ENCODE data around the gene TNXB.
"Not testable (repeated sequence)": the region's sequence is repeated elsewhere in the genome, so short reads cannot be mapped to it uniquely, and the experiment has no call there.

Gene TNXB

DNA sequence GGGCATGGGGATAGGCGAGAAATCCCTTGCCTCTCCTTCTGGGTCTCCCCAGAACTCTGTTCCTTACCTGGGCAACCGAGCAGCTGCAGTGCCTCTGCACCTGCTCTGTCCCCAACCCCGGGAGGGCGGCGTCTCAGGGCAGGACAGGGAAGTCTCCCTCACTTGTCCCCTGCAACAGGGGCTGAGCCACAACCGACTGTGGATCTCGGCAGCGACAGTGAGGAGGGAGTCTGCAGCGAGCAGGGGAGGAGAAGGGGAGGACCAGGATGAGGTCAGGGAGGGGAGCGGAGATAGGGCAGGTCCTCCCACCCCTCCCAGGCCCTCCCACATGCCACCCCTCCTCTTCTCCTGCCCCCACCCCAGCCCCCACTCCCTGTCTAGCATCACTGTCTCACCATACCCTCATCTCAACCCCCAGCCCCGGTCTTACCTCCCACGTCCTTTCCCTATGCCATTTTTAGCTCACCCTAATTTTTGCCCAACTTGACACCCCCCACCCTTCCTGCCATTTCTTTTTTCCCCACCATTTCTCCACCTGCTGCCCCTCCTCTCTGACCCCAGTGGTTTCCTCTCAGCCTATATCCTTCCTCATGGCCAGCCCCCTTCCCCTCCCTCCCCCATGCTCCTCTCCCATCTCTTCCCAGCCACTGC, at the start of gene TNXB:
TSS of gene TNXB (minus strand) at position 225 of the 651 bp plus-strand sequence. CDS start 11,140 bp downstream, outside the sequence.
- DNase-seq (ENCODE audit: low spot score) = no peak

- DNase-seq (ENCODE audit: low spot score) = no peak
These were observed 48.9 kb upstream of the TNXB start for GRCh38 chr6:32158052-32158451.

DNA sequence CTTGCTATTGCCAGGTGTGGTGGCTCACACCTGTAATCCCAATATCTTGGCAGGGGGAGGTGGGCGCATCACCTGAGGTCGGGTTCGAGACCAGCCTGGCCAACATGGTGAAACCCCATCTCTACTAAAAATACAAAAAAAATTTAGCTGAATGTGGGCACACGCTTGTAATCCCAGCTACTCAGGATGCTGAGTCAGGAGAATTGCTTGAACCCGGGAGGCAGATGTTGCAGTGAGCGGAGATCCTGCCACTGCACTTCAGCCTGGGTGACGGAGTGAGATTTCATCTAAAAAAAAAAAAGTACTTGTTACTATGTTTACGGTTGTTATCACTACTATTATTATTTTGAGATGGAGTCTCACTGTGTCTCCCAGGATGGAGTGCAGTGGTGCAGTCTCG, 47.8 kb upstream of the TNXB start:
- no peak for DNase-seq (ENCODE audit: low spot score)

DNA sequence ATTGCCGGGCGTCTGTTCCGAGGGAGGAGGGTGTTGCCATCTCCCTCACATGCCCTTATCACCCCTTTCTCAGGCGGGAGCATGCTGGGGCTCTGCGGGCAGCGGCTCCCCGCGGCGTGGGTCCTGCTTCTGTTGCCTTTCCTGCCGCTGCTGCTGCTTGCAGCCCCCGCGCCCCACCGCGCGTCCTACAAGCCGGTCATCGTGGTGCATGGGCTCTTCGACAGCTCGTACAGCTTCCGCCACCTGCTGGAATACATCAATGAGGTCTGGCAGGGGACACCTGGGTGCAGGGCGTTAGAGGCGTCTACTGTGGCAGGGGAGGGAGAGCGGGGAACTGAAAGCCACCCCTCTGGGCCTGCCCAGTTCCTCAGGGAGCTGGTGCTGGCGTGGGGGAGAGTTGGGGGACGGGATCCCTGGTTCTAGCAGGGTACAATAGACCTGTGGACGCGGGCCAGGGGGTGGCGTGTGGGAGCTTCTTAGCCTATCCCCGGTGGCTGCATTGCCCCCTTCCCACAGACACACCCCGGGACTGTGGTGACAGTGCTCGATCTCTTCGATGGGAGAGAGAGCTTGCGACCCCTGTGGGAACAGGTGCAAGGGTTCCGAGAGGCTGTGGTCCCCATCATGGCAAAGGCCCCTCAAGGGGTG, 45.5 kb upstream of the TNXB start:
- peak; percentile 75 for DNase-seq (ENCODE audit: low spot score)

GRCh38 chr6:32153564-32154513, 44.7 kb upstream of the TNXB start, which contains the start of gene PPT2:
TSS of gene PPT2 (plus strand) at chr6:32154141. CDS start at chr6:32154595, 454 bp downstream.
- DNase-seq (ENCODE audit: low spot score) = peak; percentile 89

DNA sequence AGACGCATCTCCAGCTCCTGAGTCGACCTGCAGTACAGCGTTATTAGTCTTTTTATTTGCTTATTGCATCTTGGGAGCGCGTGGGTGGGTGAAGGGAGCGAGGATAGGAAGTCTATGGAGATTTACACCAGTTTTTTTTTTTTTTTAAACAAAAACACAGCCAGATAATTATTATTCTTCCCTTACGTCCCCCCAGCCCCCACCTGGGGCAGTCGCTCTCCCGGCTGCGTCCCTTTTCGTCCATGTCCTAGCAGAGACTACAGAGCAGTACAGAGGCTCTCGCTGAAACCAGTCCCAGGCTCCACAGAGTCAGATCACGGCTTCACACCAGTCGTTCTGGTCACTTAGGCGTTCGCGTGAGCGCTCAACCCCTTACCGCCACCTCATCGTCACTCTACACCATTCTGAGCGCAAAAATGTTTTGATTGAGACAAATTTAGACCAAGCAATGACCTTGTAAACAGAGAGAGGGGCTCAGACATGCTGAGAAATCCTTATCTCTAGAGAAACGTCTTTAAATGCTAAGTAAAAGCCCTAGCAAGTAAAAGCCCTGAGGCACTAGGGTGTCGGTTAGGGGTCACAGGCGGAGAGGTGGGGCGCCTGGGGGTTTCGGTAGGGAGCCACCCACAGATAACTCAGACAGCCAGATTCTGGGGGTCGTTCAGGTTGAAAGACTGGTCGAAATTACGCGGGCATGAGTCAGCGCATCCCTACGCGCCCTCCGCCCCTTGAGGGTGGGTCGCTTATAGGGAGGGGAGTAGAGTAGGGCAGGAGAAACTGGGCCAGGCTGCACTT, 43.8 kb upstream of the TNXB start:
- DNase-seq (ENCODE audit: low spot score) = no peak

- DNase-seq (ENCODE audit: low spot score) = peak; percentile 44
These were observed 43.0 kb upstream of the TNXB start, which contains the start of gene PRRT1 for GRCh38 chr6:32151863-32152768. TSS of gene PRRT1 (minus strand) at chr6:32151939. CDS start at chr6:32151827, 112 bp downstream.

DNA sequence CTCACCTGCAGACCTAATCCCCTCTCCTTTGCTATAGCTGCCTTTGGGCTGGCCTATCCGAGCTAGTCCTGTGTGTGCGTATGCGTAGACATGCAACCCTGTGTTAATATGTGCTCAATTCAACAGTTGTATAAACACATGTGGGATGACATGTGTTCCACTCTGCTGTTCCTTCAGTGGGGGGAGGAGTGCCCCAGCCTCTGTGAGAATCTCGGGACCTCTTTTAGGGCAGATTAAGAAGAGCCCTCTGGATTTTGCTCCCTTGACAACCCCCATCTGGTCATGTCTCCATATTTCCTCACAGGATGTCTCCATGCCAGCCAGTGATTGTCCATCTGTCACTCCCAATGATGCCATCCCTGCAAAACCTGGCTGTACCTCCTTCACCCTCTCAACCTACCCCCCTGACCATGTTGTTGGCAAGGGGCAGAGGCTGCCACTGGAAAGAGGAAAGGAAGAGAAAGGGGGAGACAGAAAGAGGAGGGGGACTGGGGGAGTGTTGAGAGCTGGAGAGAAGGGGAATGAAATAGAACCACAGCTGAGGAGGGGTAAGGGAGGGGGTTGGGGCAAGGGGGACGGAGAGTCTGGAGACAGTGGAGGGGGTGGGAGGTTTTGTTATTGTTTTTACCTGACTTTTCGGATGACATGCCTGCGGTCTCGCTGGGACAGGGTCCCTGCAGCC, 42.2 kb upstream of the TNXB start:
- DNase-seq (ENCODE audit: low spot score) = no peak

DNA sequence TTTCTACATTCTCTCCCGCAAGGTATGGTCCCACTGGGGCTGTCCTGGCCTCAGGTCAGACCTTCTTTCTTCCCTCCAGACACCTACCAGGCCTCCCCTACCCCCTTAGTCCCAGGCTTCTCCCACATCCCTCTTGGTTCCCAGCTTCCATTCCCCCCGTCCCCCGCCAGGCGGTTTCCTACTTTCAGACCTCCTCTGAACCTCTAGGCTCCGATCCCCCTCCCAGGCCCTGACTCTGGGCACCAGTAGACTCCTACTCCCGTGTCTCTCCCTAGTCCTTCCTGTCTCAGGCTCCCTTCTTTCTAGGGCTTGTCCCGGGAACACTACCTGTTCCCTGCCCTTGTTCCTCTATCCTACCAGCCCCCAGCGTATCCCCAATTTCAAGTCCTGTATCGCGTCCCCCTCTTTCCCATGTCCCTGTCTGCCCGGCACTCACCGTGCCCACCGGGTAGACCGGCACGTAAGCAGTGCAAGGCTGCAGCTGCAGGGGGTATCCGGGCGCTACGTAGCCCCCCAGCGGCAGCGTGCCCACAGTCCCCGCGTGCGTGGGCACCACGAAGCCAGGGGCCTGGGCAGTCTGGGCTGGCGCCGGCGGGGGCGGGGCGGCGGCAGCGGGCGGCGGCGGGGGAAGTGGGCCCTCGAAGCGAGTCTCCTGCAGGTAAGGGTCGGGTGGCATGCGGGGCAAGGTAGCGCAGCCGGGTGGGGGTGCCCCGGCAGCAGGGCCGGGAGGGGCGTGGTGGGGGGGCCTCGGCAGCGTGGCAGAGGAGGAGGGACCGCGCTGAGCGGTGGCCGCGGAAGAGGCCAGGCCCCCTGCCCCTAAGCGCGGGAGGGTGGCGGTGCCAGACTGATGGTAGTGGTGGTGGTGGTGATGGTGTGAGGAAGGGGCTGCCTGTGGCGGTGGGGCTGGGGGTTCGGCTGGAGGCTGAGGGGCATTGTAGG, 41.1 kb upstream of the TNXB start:
- no peak for DNase-seq (ENCODE audit: low spot score)

DNA sequence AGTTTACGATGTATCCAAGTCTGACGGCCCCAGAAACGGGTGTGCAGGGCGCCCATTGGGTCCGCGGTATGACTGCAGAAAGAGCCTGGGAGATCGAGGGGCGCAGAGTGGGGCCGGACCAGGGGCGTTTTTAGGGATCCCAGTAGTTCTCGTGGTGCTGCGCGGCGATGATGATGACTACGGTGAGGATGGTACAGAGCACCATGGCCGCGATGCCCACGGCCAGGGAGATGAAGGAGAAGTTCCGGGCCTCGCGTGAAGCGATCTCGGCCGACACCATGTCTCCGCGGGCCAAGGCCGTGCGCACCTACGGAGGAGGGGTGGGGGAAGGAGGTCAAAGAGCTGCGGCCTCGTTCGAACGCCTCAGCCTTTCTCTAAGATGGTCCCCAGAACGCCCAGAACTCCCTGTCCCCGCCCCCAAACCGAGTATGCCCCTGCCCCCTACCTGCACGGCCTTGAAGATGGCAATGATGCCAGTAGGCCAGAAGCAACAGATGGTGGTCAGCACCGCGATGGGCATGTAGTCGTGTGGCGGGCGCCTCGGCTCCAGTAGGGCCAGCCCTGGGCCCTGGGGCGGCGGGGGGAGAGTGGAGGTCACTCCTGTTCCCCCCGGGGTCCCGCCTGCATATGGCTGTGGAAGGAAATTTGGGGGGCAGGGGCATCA, 40.1 kb upstream of the TNXB start:
- DNase-seq (ENCODE audit: low spot score) = no peak

- no peak for DNase-seq (ENCODE audit: low spot score)
These were observed 39.4 kb upstream of the TNXB start for GRCh38 chr6:32148289-32149091.

DNA sequence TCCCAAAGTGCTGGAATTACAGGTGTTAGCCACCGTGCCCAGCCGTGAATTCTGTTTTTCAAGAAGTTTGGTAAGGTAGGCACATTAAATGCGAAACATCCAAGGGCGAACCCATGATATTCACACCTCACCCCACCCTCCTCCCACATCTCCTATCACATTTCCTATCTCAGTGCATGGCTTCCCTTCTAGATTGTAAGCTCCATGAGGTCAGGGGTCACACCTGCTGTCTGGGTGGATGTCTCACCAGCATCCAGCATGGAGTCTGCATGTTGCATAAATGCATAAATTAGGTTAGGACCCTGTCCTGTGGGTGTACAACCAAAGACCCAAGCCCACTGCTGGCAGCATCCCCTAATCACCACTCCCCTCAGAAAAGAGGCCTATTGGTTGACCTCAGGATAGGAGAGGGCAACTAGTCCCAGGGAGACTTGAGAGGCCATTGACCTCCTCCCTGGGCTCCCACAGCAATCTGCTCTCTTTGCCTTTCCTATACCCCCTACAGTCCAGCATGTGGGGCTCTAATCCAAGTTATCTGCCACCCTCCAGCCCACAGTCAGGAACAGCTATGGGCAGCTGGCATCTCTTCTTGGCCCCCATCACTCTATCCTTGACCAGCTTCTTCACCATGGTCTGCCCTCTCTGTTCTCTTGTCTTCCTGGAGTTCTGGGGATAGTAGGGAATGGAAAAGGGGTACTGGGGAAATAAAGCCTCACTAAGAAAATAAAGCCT, 38.4 kb upstream of the TNXB start:
- no peak for DNase-seq (ENCODE audit: low spot score)

- no peak for DNase-seq (ENCODE audit: low spot score)
These were observed 37.5 kb upstream of the TNXB start for GRCh38 chr6:32146687-32147086.

DNA sequence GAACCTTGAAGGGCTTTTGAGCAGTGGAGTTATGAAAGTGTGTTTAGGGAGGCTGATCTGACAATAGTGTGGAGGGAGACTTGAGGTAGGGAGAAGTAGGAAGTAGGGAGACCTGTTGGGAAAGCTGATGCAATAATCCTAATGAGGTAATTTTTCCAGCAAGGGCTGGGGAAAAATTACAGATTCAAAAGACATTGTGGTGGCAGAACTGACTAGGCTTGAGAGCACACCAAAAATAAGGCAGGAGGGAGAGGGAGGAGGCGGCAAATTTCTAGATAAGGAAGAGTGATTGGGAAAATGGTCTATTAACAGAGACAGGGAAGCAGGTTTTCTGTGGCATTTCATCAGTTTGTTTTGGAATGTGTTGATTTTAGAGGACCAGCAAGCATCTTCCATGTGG, 37.1 kb upstream of the TNXB start:
- DNase-seq (ENCODE audit: low spot score) = no peak

GRCh38 chr6:32144238-32144637, 35.1 kb upstream of the TNXB start:
- DNase-seq (ENCODE audit: low spot score) = not testable (repeated sequence)

DNA sequence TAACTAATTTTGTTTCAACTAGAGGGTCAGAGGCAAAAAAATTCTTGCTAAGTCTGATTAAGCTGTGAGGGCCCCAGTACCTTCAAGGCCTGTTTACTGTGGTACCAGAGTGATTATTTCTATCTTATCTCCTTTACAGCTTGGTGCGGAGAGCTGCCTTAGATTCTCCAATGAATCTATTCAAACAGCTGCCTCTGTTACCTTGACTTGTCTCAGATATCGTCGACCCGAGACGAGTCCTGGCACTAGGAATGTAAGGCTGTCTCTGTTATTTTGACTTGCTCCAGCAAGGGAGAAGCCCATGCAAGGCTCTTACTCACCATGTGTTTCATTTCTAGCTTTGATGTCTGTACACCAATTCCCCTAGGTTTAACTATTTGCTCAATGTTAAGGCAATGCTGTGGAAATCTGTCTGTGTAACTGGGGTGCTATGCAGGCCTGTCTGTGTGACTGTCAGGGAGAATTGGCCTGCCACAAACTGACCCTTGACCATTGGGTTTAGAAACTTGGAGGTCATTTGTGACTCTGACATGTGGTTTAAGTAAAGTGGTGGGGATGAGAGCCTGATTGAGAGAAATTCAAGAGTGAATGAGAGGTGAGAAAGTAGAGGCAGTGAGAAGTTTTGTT, 31.4 kb upstream of the TNXB start:
- DNase-seq (ENCODE audit: low spot score) = no peak

All from AG08395 (cell line).